GM12865 (cell line): ENCODE measurements around the gene IP6K3.

Source experiments
- DNase-seq: peaks from one replicate; pipeline ENCODE4 v3.0.0; 2010; ENCODE audit warnings: low read depth
- H3K4me3 ChIP-seq: 2 replicates; pipeline ENCODE4 v1.5.1; 2011; ENCODE audit warnings: mild to moderate bottlenecking, low read depth, low read length, control low read depth
- CTCF ChIP-seq: IDR thresholded peaks from 2 replicates; pipeline ENCODE4 v1.5.1; 2011; ENCODE audit warnings: low read length, control low read depth, low read depth, inconsistent platforms; ENCODE audit not compliant: insufficient read depth; ENCODE audit errors: missing control alignments

The IP6K3 gene

GRCh38 chr6:33747823-33748222 lies 1.1 kb upstream of the IP6K3 start:
- no peak for DNase-seq
- H3K4me3 ChIP-seq, result no peak overlapping the region
- TF ChIP-seq CTCF, result no peak

- no peak for TF ChIP-seq CTCF
- no peak for DNase-seq
- no peak overlapping the region for H3K4me3 ChIP-seq
Observed at GRCh38 chr6:33746036-33746600, 587 bp downstream of the IP6K3 start.

GRCh38 chr6:33745548-33745947 lies 1.2 kb downstream of the IP6K3 start:
- TF ChIP-seq CTCF, result no peak
- no peak overlapping the region for H3K4me3 ChIP-seq
- DNase-seq, result no peak

- TF ChIP-seq CTCF, result no peak
- H3K4me3 ChIP-seq, result no peak overlapping the region
- no peak for DNase-seq
Observed at GRCh38 chr6:33744895-33745546, 1.7 kb downstream of the IP6K3 start.

- DNase-seq, result peak; percentile 73
- TF ChIP-seq CTCF, result peak; percentile 96
- no peak overlapping the region for H3K4me3 ChIP-seq
Observed at GRCh38 chr6:33744001-33744848, 2.5 kb downstream of the IP6K3 start.

- DNase-seq, result no peak
- H3K4me3 ChIP-seq, result no peak overlapping the region
- no peak for TF ChIP-seq CTCF
Observed at GRCh38 chr6:33742837-33743236, 3.9 kb downstream of the IP6K3 start.
